SK-N-SH (cell line): Measurements from ENCODE around the gene KCNAB1.

Experiments used
- CHD2 ChIP-seq: fragments of 150-350 bp; IDR thresholded peaks from 2 replicates; pipeline ENCODE4 v1.6.1; 2018; ENCODE audit warnings: low read length; ENCODE audit not compliant: partially characterized antibody
- MXI1 ChIP-seq: IDR thresholded peaks from 2 replicates; pipeline ENCODE4 v1.6.1; 2012; ENCODE audit warnings: mild to moderate bottlenecking, low read depth, low read length, improper control_type of control experiment
- NRF1 ChIP-seq: IDR thresholded peaks from 2 replicates; pipeline ENCODE4 v1.6.1; 2012; ENCODE audit warnings: low read depth, mild to moderate bottlenecking, low read length
- POLR2AphosphoS5 ChIP-seq: IDR thresholded peaks from 2 replicates; pipeline ENCODE4 v1.6.1; 2012; ENCODE audit warnings: low read depth, low read length
- REST ChIP-seq: IDR thresholded peaks from 2 replicates; pipeline ENCODE4 v1.6.1; 2012; ENCODE audit warnings: mild to moderate bottlenecking, low read depth, low read length, moderate library complexity
- RFX5 ChIP-seq: IDR thresholded peaks from 2 replicates; pipeline ENCODE4 v1.6.1; 2012; ENCODE audit warnings: mild to moderate bottlenecking, improper control_type of control experiment, low read length
- TCF12 ChIP-seq: IDR thresholded peaks from 2 replicates; pipeline ENCODE4 v1.4.0; 2012
- USF1 ChIP-seq: IDR thresholded peaks from 2 replicates; pipeline ENCODE4 v1.4.0; 2012; ENCODE audit warnings: low read depth, borderline replicate concordance
- USF2 ChIP-seq: fragments of 150-350 bp; IDR thresholded peaks from 2 replicates; pipeline ENCODE4 v1.6.1; 2017; ENCODE audit warnings: antibody characterized with exemption, low read length, low read depth, borderline replicate concordance
- TF ChIP-seq, protein P1 (sequence below): fragments of 200-600 bp; sonication (generic); IDR thresholded peaks from 2 replicates; pipeline ENCODE4 v1.6.1; 2017; ENCODE audit warnings: antibody characterized with exemption, mild to moderate bottlenecking, moderate library complexity

DNA sequence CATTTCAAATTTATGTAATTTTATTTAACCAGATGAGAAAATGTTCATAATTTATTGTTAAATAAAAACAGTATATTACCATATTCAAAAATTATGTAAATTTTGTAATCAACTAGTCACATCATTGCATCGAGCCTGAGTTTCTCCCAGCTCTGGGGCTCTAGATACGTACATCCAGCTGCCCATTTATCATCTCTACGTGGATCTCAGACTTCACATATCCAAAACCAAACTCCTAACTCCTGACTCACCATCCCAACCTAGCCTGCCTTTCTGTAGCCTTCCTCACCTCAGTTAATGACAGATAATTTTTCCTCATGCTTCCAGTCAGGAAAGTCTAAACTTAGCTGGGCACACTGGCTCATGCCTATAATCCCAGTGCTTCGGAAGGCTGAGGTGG lies 239.7 kb downstream of the KCNAB1 start:
- TF ChIP-seq, protein P1, sequence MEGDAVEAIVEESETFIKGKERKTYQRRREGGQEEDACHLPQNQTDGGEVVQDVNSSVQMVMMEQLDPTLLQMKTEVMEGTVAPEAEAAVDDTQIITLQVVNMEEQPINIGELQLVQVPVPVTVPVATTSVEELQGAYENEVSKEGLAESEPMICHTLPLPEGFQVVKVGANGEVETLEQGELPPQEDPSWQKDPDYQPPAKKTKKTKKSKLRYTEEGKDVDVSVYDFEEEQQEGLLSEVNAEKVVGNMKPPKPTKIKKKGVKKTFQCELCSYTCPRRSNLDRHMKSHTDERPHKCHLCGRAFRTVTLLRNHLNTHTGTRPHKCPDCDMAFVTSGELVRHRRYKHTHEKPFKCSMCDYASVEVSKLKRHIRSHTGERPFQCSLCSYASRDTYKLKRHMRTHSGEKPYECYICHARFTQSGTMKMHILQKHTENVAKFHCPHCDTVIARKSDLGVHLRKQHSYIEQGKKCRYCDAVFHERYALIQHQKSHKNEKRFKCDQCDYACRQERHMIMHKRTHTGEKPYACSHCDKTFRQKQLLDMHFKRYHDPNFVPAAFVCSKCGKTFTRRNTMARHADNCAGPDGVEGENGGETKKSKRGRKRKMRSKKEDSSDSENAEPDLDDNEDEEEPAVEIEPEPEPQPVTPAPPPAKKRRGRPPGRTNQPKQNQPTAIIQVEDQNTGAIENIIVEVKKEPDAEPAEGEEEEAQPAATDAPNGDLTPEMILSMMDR, result no peak
- TF ChIP-seq CHD2 (no peak), USF2 (no peak), NRF1 (no peak), POLR2AphosphoS5 (no peak), MXI1 (no peak), RFX5 (no peak), USF1 (no peak), TCF12 (no peak), REST (no peak)
